Lower leg skin (tissue), 3 donors: Measurements from ENCODE around the gene CAMTA1.

ENCODE experiments used
- POLR2A ChIP-seq, 2 donors: fragments of 450-650 bp; IDR thresholded peaks; one replicate each; pipeline ENCODE4 v1.6.1; 2016 to 2017; ENCODE audit warnings: antibody characterized with exemption in 2 of 2, mild to moderate bottlenecking in 1 of 2, moderate library complexity in 1 of 2
- TF ChIP-seq, protein P1 (sequence below), 3 donors: fragments of 450-650 bp; IDR thresholded peaks; one replicate each; pipeline ENCODE4 v1.5.1; 2016; ENCODE audit warnings: antibody characterized with exemption in 3 of 3, mild to moderate bottlenecking in 3 of 3, moderate library complexity in 2 of 3

DNA sequence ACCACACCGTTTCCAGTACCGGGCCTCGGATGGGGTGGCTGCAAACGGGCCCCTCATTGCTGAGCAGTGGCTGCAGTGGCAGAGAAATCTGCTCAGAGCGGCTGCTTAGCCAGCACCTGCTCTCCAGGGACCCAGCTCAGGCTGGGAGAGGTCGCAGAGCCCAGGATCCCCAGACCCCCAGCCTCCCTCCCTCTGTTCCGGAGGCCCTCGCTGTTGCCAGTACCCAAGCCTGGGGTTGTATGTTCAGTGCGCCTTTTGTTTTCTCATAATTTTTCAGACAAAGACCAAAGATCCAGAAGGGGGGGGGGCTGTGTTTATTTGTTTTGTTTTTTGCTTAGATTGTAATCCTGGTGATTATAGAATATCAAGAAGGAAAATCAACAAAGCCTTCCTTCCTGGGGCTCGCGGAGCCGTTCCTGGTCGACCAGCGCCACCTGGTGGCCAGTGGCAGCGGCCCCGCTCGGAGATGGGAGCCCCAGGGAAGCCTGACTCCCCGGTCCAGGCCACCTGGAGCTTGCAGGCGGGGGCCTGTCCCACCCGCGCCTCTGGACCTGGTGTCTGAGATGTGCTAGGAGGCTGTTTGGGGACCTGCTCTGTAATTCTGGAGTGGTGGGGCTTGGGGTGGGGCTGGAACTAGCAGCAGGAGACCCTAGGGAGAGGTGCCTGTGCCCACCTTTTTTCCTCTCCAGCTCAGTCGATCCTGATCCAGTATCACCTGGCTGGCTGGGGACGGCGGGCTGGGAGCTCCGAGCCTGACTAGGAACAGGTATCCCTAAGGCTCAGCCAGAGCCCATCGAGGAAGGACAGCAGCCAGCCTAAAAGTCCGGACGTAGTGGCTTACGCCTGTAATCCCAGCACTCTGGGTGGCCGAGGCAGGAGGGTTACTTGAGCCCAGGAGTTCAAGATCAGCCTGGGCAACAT, 862.0 kb downstream of the CAMTA1 start:
- TF ChIP-seq, protein P1, sequence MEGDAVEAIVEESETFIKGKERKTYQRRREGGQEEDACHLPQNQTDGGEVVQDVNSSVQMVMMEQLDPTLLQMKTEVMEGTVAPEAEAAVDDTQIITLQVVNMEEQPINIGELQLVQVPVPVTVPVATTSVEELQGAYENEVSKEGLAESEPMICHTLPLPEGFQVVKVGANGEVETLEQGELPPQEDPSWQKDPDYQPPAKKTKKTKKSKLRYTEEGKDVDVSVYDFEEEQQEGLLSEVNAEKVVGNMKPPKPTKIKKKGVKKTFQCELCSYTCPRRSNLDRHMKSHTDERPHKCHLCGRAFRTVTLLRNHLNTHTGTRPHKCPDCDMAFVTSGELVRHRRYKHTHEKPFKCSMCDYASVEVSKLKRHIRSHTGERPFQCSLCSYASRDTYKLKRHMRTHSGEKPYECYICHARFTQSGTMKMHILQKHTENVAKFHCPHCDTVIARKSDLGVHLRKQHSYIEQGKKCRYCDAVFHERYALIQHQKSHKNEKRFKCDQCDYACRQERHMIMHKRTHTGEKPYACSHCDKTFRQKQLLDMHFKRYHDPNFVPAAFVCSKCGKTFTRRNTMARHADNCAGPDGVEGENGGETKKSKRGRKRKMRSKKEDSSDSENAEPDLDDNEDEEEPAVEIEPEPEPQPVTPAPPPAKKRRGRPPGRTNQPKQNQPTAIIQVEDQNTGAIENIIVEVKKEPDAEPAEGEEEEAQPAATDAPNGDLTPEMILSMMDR (IDR thresholded peaks at IDR 0.05), result no peak
- no peak for TF ChIP-seq POLR2A (IDR thresholded peaks at IDR 0.05)
